ENCODE results near the gene IGSF9B.

Gene IGSF9B

DNA sequence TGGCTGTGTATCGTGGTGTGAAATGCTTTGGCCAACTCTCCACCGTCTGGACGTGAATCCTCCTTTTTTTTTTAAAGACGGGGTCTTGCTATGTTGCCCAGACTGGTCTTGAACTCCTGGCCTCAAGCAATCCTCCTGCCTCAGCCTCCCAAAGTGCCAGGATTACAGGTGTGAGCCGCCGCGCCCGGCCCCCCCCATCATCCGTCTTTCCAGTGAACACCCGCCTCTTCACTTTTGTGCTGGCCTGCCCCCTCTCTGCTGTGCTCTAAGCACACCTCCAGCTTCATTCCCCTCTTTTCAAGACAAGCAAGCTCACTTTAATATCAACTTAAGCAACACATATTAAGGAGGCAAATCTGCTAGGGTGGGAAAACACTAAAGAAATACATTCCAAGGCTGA is 35.3 kb downstream of the IGSF9B start:
- in situ Hi-C loops (cut with MboI; ENCODE audit: low sequenced_read_pairs): no loop called here

DNA sequence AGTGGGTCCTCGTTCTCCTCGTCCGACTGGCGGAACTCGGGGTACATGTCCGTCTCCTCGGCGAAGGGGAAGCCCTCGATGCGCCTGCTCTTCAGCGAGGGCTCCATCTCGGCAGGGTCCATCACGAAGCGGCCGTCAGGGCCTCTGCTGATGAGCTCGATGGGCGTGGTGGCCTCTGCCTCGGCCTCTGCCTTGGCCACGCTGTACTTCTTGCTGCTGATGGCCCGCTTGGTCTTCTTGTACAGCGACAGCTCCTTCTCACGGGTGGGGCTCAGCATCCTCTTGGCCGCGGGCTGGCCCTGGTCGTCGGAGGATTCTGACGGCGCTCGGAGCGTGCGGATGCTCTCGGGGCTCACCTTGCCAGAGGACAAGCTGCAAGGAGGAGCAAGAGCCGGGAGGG is 35.7 kb downstream of the IGSF9B start:
- in situ Hi-C loops (cut with MboI; ENCODE audit: low sequenced_read_pairs): no loop called here

DNA sequence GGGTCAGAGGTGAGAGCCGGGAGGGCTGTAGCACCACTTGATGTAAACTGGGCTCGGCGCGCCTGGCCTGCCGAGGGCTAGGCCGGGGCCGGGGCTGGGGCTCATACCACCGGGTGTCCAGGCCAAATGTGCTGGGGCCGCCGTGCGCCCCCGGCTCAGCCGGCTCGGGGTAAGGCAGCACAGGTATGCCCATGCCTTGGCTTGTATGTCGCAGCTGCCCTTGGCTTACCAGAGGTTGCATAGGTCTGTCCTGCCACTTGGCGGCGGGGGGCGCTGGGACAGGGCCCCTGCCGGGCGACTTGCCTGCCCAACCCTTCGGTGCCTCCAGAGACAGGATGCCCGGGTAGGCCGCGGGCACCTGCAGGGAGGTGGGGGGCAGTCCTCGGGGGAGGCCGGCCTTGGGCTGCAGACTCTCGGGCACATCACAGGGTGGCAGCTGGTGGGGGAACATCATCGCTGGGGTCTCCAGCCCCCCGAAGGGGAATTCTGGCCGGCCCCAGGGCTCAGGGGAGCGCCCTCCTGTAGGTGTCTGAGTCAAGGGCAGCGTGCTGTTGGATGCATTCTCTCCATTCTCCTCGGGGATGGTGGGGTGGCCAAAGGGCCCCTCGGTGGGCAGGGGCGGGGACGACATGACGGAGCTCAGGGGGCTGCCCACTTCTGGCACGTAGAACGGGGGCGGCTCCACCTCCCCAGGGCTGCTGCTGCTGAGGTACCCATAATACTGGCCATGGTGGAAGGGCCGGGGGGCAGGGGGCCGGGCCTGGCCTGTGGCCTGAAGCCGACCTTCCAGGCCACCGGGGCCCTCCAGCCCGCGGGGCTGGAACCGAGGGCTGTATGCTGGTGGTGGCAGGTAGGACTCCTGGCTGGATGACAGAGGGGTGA is 36.4 kb downstream of the IGSF9B start:
- in situ Hi-C loops (cut with MboI; ENCODE audit: low sequenced_read_pairs): no loop called here

DNA sequence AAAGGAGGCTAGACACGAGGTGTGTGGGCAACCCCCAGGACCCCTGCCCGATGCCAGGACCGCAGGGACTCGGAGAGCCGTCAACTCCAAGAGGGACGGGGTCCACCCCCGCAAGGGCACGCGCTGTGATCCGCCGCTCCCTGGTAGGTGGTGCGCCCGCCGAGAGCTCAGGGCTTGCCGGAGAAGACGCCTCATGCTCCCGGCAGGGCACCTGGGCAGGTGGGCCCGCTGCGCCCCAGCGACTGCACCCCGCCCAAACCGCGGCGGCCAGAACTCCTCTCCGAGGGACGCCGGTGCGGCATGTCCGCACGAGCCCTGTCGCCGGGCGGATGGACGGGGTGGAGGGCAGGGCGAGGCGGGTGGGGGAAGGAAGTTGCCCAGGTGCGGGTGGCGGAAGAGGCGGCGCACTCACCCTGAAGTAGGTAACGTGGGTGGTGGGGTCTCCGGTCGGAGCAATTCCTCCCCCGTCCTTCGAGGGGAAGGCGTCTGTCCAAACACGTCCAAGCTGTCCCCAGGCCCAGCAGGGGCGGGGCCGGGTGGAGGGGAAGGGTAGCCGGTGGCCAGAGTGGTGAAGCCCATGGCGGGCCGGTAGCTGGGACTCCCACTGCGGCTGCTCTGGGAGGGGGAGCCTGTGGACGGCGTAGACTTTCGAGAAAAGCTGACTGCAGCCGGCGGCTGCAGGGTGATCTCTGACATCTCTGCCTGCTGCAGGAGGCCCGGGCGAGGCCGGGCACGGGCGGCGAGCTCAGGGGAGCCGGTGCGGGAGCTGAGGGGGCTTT is 37.2 kb downstream of the IGSF9B start:
- in situ Hi-C loops (cut with MboI; ENCODE audit: low sequenced_read_pairs): no loop called here

DNA sequence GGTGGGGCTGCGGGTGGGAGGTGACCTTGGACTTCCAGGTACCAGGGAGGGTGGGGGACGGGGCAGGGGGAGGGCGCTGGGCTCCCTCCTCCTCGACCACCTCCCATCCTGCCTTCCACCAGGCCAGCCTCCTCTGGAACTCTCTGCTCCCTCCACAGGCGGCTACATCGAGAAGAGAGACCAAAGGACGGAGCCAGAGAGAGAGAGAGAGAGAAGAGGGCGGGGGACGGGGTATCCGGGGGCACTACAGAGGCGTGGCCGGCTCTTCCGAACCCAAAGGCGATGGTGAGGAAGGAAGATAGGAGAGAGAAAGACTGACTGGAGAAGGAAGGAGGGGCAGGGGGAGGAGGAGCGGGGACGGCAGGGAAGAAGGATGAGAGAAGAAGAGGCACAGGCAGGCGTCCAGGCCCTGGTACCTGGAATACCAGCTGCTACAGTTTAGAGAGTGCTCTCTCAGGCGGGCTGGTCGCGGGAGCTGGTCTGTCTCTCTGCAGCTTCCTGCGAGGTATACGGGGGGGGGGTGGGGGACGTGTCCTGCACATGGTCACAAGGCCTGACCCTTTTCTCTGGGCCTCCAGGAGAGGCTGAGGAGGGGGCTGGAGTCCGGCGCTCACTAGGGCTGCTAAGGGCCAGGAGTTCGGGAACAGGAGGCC is 38.0 kb downstream of the IGSF9B start:
- in situ Hi-C loops (cut with MboI; ENCODE audit: low sequenced_read_pairs): no loop called here

DNA sequence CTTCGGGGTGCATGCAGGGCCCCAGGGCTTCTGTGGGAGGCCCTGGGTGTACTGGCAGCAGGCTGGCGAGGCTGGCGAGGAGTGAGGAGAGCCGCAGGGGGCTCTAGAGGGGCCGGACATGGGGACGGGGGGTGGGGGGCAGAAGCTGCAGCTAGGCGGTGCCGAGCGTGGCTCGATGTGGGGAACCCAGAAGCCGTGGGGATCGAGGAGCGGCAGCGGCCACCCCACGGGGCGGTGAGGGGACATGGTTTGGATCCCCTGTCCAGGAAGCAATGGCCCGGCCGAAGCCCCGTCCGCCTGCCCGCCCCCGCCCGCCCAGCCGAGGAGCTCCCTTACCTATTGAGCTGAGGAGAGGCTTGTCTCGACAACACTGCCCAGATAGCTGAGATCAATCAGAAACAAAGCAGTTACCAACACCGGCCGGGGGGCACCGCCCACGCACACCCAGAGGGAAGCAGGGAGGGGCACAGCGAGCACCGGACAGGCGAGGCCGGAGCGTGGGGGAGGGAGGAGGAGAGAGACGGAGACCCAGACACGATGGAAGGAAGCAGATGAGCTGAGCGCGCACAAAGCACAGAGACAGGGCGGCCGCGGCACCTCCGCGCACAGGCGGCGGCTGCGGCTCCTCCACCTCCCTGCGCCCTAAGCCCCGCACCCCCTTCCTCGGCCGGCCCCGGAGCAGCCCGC is 38.7 kb downstream of the IGSF9B start:
- in situ Hi-C loops (cut with MboI; ENCODE audit: low sequenced_read_pairs): no loop called here

DNA sequence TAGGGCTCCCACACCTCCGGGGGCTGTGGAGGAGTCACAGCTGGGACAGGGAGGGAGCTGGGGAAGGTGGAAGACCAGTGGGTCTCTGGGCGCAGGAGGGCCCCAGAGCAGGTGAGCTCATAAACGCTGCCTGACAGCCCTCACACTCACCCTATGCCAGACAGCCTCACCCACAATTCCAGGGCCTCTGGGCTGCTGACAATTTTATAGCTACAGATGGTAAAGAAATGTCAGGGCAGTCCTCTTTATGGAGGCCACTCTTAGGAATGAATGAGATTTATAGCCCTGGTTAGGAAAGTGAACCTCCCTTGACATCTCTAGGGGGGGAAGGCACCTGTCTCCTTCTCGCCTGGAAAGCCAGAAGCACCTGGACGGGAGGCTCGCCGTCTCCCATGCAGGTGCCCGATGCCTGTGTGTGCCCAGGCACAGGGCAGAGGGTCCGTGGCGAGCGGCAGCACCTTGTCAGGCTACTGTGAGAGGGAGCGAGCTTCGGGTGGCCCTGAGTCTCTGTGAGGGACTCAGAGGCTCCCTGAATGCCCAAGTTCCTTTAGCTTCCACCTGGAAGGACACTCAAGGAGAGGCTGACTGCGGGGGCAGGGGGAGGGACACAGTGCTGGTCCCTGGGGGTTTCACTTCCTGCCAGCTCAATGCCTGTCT is 39.9 kb downstream of the IGSF9B start:
- in situ Hi-C loops (cut with MboI; ENCODE audit: low sequenced_read_pairs): no loop called here

DNA sequence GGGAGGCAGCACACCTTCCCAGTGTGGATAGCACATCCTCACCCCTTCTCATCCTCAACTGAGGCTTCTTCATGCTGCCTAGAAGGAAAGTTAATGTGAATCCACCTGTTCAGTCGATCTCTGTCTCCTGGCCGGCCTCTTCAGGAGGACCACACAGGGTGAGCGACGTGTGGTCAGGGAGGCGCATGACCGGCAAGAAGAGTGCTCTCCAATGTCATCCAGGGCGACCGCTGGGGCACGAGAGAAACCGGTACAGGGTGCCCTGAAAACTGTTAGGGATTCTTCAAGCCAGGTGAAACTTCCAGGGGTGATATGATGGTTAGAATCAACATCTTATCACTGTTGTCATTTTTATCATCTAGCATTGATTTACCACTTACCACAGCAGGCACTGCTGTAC is 43.0 kb downstream of the IGSF9B start:
- in situ Hi-C loops (cut with MboI; ENCODE audit: low sequenced_read_pairs): no loop called here

DNA sequence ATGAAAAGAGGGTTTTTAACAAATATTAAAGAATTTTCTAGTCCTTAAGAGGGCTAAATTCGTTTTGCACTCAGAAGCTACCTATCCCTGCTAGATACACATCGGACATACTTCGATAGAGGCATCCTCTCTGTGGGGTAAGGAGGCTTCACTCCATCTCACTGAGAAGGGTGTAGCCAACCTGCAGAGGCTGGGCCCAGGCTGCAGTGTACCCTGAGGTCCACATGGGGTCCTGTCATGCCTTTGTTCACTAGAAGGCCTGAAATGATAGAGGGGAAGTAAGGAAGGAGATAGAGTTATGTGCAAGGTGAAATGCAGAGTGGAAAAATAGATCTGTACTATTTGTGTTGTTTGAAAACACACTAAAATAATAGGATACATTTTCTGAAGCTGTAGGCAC is 45.6 kb downstream of the IGSF9B start:
- in situ Hi-C loops (cut with MboI; ENCODE audit: low sequenced_read_pairs): no loop called here

DNA sequence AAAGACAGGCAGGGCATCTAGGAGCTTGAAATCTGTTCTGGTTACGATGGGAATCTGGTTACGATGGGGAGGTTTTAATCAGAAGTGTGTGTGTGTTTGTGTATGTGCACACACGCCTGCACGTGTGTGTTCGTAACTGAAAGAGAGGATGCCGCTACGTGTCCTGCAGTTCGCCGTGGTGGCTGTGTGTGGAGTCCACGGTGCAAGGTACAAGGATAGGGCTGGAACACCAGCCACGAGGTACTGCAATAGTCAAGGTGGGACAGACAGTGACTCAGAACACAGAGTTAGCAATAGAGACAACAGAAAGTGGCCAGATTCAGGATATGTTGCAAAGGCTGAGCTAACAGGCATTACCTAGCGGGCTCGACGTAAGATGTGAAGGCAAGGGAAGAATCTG is 46.7 kb downstream of the IGSF9B start:
- in situ Hi-C loops (cut with MboI; ENCODE audit: low sequenced_read_pairs): no loop called here

DNA sequence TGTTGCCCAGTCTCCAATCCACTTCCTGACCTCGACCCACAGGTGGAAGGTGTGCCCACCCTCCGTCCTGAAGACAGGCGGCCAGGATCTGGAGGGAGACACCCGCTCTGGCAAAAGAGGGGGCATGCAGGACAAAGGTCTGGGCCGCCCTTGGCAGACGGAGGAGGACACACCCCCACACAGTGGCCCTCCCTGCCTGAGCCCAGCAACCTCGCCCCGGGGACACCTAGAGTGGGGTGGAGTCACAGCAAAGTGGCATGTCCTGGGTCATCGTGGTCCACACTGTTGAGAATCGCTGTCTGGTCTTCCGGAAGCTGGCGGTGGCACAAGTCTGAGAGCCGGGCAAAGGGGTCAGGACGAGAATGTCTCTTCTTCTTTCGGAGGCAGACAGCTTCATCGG is 47.9 kb downstream of the IGSF9B start:
- in situ Hi-C loops (cut with MboI; ENCODE audit: low sequenced_read_pairs): no loop called here

DNA sequence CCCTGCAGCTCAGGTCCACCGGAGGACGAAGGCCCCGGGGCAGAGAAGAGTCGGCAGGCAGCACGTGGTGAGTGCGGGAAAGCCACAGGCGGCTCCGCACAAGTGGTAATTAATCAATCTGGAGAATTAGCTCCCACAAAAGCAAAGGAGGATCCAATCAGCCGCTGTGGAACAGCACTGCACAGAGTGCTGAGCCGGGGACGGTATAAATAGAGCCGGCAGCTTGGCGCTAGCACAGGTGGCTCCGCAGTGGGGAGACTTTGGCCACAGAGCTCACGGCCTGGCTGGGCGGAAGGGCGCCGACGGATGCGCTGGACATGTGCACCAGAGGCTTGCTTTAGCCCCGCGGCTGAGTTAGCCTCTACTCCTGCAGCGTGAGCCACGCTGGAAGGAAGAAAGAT is 48.9 kb downstream of the IGSF9B start:
- in situ Hi-C loops (cut with MboI; ENCODE audit: low sequenced_read_pairs): no loop called here

DNA sequence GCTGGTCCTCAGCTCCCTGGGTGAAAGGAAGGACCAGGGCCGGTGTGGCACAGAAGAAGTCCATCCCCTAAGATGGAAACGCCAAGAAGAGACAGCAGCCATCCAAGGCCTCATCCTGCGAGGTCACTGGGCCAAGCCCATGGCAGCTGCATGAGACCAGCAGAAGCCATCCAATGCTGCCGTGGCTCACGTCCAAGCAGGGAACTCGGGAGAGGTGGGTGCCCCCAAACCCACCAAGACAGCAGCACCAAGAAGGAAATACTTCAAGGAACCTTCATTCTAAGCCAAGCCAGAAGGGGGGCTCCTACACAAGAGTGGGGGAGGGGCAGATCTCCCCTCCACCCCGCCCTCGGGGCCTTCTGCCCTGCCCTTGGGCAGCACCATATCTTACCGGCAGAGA is 49.6 kb downstream of the IGSF9B start:
- in situ Hi-C loops (cut with MboI; ENCODE audit: low sequenced_read_pairs): no loop called here

DNA sequence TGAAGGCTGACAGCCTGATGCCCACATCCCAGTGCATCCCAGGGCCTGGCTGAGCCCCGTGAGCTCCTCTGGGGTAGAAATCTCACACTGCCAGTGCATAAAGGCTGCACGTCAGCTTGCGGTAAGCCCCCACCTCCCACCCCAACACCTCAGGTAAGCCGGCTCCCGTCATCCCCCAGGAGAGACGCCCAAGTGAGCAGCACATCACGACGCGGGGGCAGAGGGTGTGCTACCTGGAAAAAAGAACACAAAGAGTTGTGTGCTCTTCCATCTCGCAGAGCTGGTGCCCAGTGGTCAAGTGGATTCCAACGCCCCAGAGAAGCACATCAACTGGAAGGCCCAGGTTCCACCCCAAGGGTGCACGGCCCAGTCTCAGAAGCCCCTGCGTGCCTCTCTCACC is 50.0 kb downstream of the IGSF9B start:
- in situ Hi-C loops (cut with MboI; ENCODE audit: low sequenced_read_pairs): no loop called here

DNA sequence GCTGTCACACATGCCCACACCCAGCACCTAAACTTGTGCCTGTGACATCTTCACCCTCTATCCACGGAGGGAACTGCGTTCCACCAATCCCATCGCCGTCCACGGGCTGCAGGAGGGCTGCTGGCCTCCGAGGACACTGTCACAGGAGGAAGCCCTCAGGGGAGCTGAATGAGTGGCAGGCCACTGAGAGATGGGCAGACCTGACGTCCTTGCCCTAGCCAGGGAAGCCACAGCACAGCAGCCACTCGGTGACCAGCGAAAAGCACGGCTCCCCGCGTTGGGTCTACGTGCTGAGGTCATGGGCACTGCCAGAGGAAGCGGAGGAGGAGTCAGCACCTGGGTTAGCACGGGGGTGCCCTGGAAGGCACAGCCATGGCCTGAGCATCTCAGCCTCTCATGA is 50.5 kb downstream of the IGSF9B start:
- in situ Hi-C loops (cut with MboI; ENCODE audit: low sequenced_read_pairs): no loop called here

DNA sequence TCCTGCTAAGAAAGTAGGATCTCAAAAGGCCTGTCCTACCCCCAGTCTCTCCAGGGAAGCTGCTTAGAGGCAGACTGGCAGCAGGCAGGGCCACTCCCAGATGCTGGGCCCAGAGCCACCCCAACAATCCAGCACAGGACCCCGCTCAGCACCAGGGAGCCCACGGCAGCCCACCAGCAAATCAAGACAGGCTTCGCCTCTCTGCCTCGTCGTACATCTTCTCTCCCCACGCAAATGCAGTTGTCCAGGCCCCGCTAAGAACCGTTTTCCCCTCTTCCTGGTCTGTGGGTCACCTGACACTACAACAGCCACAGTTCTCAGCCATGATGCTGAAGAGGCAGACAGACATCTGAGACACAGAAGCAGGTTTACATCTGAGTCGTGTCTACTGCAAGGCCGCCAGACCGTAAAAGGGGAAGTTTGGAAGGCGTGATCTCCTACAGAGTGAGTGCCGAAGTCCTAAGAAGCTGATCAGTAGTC is 51.1 kb downstream of the IGSF9B start:
- in situ Hi-C loops (cut with MboI; ENCODE audit: low sequenced_read_pairs): no loop called here

DNA sequence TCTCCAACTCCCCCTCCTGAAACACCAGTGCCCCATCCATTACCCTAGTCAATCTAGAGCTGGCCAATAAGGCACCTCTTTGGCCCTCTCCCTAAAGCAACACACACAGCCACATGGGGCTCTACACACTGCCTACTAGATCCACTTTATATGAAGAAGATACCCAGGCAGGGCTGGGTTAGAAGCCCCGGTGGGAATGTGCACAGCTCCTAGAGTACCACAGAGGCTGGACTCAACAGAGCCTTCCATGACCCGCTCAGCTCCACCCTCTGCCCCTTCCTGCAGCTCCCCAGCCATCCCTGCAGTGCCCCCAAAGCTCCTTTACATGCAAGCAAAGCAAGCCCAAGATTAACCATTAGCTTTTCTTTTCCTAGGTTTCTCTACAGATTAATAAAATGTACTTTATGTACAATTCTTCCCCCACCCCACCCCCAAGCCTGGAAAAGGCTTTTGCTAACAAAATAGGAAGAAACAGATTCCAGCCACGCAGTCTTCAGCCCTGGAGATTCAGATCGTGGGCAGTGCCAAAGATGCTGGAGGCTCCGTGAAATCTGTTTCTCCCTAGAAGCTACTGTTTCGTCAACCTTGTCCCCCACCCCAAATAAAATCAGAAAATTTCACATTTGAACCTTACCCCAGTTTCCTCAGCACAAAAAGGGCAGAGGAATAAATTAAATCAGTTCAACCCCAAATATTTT is 51.8 kb downstream of the IGSF9B start:
- in situ Hi-C loops (cut with MboI; ENCODE audit: low sequenced_read_pairs): no loop called here

DNA sequence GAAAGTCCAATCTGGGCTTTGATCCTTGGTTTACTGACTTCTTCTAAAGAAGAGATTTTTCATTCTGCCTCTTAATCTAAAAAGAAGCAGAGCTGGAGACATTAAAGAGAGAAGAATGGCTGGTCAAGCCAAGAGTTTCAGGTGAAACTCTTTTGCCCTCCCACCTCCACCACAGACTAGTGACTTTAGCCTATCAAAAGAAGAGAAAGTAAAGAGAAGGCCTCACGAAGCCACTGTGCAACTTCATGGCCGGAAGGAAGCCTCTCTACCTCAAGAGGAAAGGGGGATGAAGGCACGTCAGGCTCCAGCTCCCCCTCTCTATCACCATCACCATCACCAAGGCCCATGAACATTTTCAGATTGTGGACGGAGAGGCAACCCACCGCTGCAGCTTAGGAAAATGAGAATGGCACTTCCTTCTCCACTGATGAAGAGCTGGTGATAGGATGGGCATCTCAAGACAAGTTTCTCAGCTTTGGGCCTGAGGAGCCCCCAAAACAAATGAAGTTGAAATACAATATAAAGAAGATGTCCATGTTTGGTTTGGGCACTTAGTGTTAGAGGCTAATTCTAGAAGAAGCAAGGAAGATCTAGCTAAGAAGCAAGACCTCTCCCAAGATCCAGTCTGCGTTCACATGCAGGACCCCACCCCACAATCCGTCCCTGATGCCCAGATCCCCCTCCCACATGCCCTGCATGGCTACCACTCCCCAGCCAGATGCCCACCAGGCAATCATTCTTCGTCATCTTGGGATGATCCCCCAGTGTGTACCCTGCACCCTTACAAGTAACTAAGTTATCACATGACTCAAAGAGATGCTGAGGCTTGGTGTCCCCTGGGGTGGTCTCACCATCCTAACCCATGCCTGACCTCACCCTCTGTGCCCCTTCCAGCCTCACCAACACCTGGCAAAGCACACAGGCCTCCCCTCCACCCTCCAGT is 52.6 kb downstream of the IGSF9B start:
- in situ Hi-C loops (cut with MboI; ENCODE audit: low sequenced_read_pairs): no loop called here

DNA sequence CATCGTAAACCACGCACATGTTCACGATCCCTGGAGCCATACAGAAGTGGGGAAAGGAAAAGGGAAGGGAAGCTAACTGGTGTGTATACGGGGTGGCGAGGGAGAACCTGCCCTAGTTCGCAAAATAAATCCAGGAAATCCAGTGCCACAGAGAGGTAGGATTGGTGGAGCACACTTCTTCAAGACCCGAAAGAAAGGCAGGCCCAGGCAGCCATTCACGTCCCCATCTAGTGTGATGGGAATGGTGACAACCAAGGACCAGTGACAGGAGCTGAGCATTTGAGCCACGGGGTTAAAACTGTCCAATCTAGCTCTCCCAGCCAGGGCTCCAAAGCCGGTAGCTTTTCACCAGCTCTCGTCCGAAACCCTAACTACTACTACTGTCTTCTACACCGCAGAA is 53.7 kb downstream of the IGSF9B start:
- in situ Hi-C loops (cut with MboI; ENCODE audit: low sequenced_read_pairs): no loop called here
